Fibroblast of lung (primary cell): Measurements from ENCODE around the gene DTX3. TPM values are rescaled to one million over a fixed set of nuclear protein-coding genes. Genes with fewer than 3 reads are reported as not detected.

Experiments
- DNase-seq, 2 donors: peaks; one replicate each; pipeline versions ENCODE4 v3.0.0 to v3.0.0-alpha.2; 2010; ENCODE audit warnings: low read depth in 2 of 2
- H2AFZ ChIP-seq: 2 replicates; pipeline ENCODE4 v1.5.1; 2012; ENCODE audit warnings: low read length, control low read depth, inconsistent platforms
- H3K27ac ChIP-seq: 2 replicates; pipeline ENCODE4 v1.5.1; 2011; ENCODE audit warnings: low read length, control low read depth; ENCODE audit not compliant: insufficient read depth
- H3K27me3 ChIP-seq: 2 replicates; pipeline ENCODE4 v1.5.1; 2011; ENCODE audit warnings: mild to moderate bottlenecking, low read length; ENCODE audit not compliant: control insufficient read depth, insufficient read depth
- H3K36me3 ChIP-seq: 2 replicates; pipeline ENCODE4 v1.5.1; 2011; ENCODE audit warnings: low read length; ENCODE audit not compliant: control insufficient read depth, insufficient read depth
- H3K4me1 ChIP-seq: 2 replicates; pipeline ENCODE4 v1.5.1; 2011; ENCODE audit warnings: low read length; ENCODE audit not compliant: control insufficient read depth, insufficient read depth; ENCODE audit errors: extremely low read depth
- H3K4me2 ChIP-seq: 2 replicates; pipeline ENCODE4 v1.5.1; 2011; ENCODE audit warnings: low read length, control low read depth; ENCODE audit not compliant: insufficient read depth; ENCODE audit errors: extremely low read depth
- H3K4me3 ChIP-seq, 4 experiments: fragments of 200-600 bp in 1 of 4; sonication (generic) in 1 of 4; replicated peaks in 1 of 4; 2 replicates each; pipeline ENCODE4 v1.5.1; 2011 to 2016; ENCODE audit warnings: low read length in 4 of 4, low read depth in 3 of 4, mild to moderate bottlenecking in 3 of 4, control low read depth in 2 of 4, inconsistent platforms in 1 of 4, mixed read lengths in 1 of 4; ENCODE audit not compliant: insufficient read depth in 1 of 4; ENCODE audit errors: control extremely low read depth in 1 of 4
- H3K79me2 ChIP-seq: 2 replicates; pipeline ENCODE4 v1.5.1; 2012; ENCODE audit warnings: mild to moderate bottlenecking, low read length, inconsistent platforms; ENCODE audit not compliant: control insufficient read depth, insufficient read depth
- H3K9ac ChIP-seq: 2 replicates; pipeline ENCODE4 v1.5.1; 2011; ENCODE audit warnings: mild to moderate bottlenecking, low read length, control low read depth; ENCODE audit not compliant: insufficient read depth
- H3K9me3 ChIP-seq: 2 replicates; pipeline ENCODE4 v1.5.1; 2012; ENCODE audit warnings: low read depth, low read length; ENCODE audit not compliant: control insufficient read depth, insufficient read depth
- H4K20me1 ChIP-seq: 2 replicates; pipeline ENCODE4 v1.5.1; 2011; ENCODE audit warnings: low read length; ENCODE audit not compliant: control insufficient read depth, insufficient read depth; ENCODE audit errors: extremely low read depth
- CTCF ChIP-seq, 2 donors: IDR thresholded peaks in 1 of 2; conservative IDR thresholded peaks in 1 of 2; 1 replicate in 1 of 2; 2 replicates in 1 of 2; pipeline ENCODE4 v1.5.1; 2011 to 2012; ENCODE audit warnings: low read length in 2 of 2, control low read depth in 1 of 2, inconsistent platforms in 1 of 2, low read depth in 1 of 2, mild to moderate bottlenecking in 1 of 2
- EZH2 ChIP-seq: IDR thresholded peaks from 2 replicates; pipeline ENCODE4 v1.5.1; 2012; ENCODE audit warnings: low read length, control low read depth, mild to moderate bottlenecking; ENCODE audit errors: missing control alignments
- polyA plus RNA-seq, 2 donors: library from polyadenylated mRNA; depleted of rRNA in 1 of 2; stranded (reverse) in 1 of 2; unstranded in 1 of 2; fragments of >200 nt; gene quantifications; 2 replicates each; pipeline ENCODE4 v1.2.1, GENCODE V29; 2011 to 2012; ENCODE audit warnings: missing spikeins in 1 of 2
- total RNA-seq: library from RNA; depleted of rRNA; stranded (reverse); fragments of >200 nt; gene quantifications from 2 replicates; pipeline ENCODE4 v1.2.1, GENCODE V29; 2014

The DTX3 gene
- total and polyA plus RNA-seq, 2 donors (not counting 1 experiment from before 2014, with no cell fraction given): 12.1 to 30.4 TPM

- no peaks in the 10 kb centered on the region for H3K36me3 ChIP-seq
- no peak overlapping the region for H3K9ac ChIP-seq
- no peak for TF ChIP-seq CTCF (conservative IDR thresholded peaks at IDR 0.05 in 1 of 2, IDR thresholded peaks at IDR 0.05 in 1 of 2; ENCODE audit: low read depth in 1 of 2, low read length in 2 of 2)
- no peak for TF ChIP-seq EZH2
- H4K20me1 ChIP-seq: no peaks in the 10 kb centered on the region
- no peak for DNase-seq
- no peaks in the 10 kb centered on the region for H3K9me3 ChIP-seq
- H3K79me2 ChIP-seq: no peaks in the 10 kb centered on the region
- peaks cover 21% of the 10 kb centered on the region for H3K27me3 ChIP-seq
- no peak overlapping the region for H2AFZ ChIP-seq
- no peak overlapping the region for H3K4me2 ChIP-seq
- H3K4me1 ChIP-seq: no peaks in the 10 kb centered on the region
- H3K27ac ChIP-seq: no peak overlapping the region
- H3K4me3 ChIP-seq: no peak overlapping the region
Measured at GRCh38 chr12:57628280-57629191, 23.9 kb downstream of the DTX3 start.

- H2AFZ ChIP-seq: no peak overlapping the region
- peaks cover 19% of the 10 kb centered on the region for H3K27me3 ChIP-seq
- DNase-seq: no peak
- no peak overlapping the region for H3K4me3 ChIP-seq
- H3K9ac ChIP-seq: no peak overlapping the region
- H3K27ac ChIP-seq: no peak overlapping the region
- H3K4me1 ChIP-seq: no peaks in the 10 kb centered on the region
- no peaks in the 10 kb centered on the region for H4K20me1 ChIP-seq
- H3K9me3 ChIP-seq: no peaks in the 10 kb centered on the region
- H3K36me3 ChIP-seq: no peaks in the 10 kb centered on the region
- TF ChIP-seq CTCF (conservative IDR thresholded peaks at IDR 0.05 in 1 of 2, IDR thresholded peaks at IDR 0.05 in 1 of 2; ENCODE audit: low read depth in 1 of 2, low read length in 2 of 2): no peak
- no peak for TF ChIP-seq EZH2
- no peaks in the 10 kb centered on the region for H3K79me2 ChIP-seq
- no peak overlapping the region for H3K4me2 ChIP-seq
Measured at GRCh38 chr12:57629897-57630471, 25.4 kb downstream of the DTX3 start.

GRCh38 chr12:57630891-57631433 is 26.3 kb downstream of the DTX3 start:
- Histone ChIP-seq H3K4me2 (no peak overlapping the region), H3K9me3 (no peaks in the 10 kb centered on the region), H3K79me2 (no peaks in the 10 kb centered on the region), H3K9ac (no peak overlapping the region), H3K4me1 (no peaks in the 10 kb centered on the region), H2AFZ (no peak overlapping the region), H3K27ac (no peak overlapping the region), H4K20me1 (no peaks in the 10 kb centered on the region), H3K27me3 (peaks cover 19% of the 10 kb centered on the region), H3K36me3 (no peaks in the 10 kb centered on the region), H3K4me3 (no peak overlapping the region)
- no peak for TF ChIP-seq EZH2
- no peak for DNase-seq
